NB4 (cell line): ENCODE results near the gene TNK2.

Experiments used
- DNase-seq: peaks from one replicate; pipeline ENCODE4 v3.0.0; 2010; ENCODE audit warnings: low read depth
- H3K4me3 ChIP-seq: one replicate; pipeline ENCODE4 v1.5.1; 2011; ENCODE audit warnings: mild to moderate bottlenecking, low read depth, low read length, moderate library complexity
- CTCF ChIP-seq: IDR thresholded peaks from one replicate; pipeline ENCODE4 v1.5.1; 2012; ENCODE audit warnings: low read depth, low read length
- MAX ChIP-seq: IDR thresholded peaks from 2 replicates; pipeline ENCODE4 v1.6.1; 2011; ENCODE audit warnings: low read depth, low read length
- MYC ChIP-seq: IDR thresholded peaks from 2 replicates; pipeline ENCODE4 v1.6.1; 2011; ENCODE audit warnings: low read depth, low read length
- POLR2A ChIP-seq: IDR thresholded peaks from 2 replicates; pipeline ENCODE4 v1.6.1; 2011; ENCODE audit warnings: mild to moderate bottlenecking; ENCODE audit not compliant: insufficient read length; ENCODE audit errors: extremely low read depth

The TNK2 gene

GRCh38 chr3:195856410-195857084 is 51.8 kb downstream of the TNK2 start:
- DNase-seq, result peak; percentile 49
- TF ChIP-seq MAX (no peak), POLR2A (no peak), CTCF (no peak), MYC (no peak)
- no peak overlapping the region for H3K4me3 ChIP-seq

GRCh38 chr3:195855471-195856409 is 52.6 kb downstream of the TNK2 start:
- no peak overlapping the region for H3K4me3 ChIP-seq
- no peak for DNase-seq
- no peak for TF ChIP-seq MAX
- no peak for TF ChIP-seq MYC

GRCh38 chr3:195854628-195855294 is 53.6 kb downstream of the TNK2 start:
- DNase-seq, result no peak
- TF ChIP-seq MAX (no peak), MYC (no peak), CTCF (no peak), POLR2A (no peak)
- no peak overlapping the region for H3K4me3 ChIP-seq

GRCh38 chr3:195853996-195854395 is 54.4 kb downstream of the TNK2 start:
- TF ChIP-seq POLR2A (no peak), CTCF (no peak), MYC (no peak), MAX (no peak)

GRCh38 chr3:195853036-195853435 is 55.3 kb downstream of the TNK2 start:
- DNase-seq, result no peak
- H3K4me3 ChIP-seq, result no peak overlapping the region
- TF ChIP-seq POLR2A (no peak), CTCF (no peak), MYC (no peak), MAX (no peak)

More at GRCh38 chr3:195853996-195854395, 54.4 kb downstream of the TNK2 start:
- peak; percentile 23 for DNase-seq
- H3K4me3 ChIP-seq, result no peak overlapping the region
